GM21515 (cell line): ENCODE measurements around the gene FAM168A.
"Not testable (repeated sequence)": the region's sequence is repeated elsewhere in the genome, so short reads cannot be mapped to it uniquely, and the experiment has no call there.

Source experiments
- ATAC-seq: cut with Tn5 transposase; IDR thresholded peaks from one replicate; pipeline ENCODE4 v1.9.1; 2021; ENCODE audit not compliant: unreplicated experiment

FAM168A gene

GRCh38 chr11:73597336-73597955 lies 466 bp downstream of the FAM168A start:
- ATAC-seq: no peak

GRCh38 chr11:73596547-73596946 lies 1.4 kb downstream of the FAM168A start:
- no peak for ATAC-seq

DNA sequence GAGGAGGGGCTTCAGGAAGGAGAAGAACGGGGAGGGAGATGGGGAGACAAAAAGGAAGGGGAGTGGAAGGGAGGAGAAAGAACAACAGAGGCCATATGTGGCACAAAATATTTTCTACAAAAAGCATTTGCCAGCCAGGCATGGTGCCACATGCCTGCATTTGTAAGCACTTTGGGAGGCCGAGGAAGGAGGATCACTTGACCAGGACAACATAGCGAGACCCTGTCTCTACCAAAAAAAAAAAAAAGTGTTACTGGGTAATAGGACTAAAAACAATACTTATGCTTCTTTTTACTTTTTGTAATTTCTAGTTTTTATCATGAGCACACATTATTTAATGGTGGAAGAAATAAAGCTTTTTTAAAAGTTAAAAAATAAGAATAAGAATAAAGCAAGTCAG lies 5.3 kb downstream of the FAM168A start:
- ATAC-seq: no peak

DNA sequence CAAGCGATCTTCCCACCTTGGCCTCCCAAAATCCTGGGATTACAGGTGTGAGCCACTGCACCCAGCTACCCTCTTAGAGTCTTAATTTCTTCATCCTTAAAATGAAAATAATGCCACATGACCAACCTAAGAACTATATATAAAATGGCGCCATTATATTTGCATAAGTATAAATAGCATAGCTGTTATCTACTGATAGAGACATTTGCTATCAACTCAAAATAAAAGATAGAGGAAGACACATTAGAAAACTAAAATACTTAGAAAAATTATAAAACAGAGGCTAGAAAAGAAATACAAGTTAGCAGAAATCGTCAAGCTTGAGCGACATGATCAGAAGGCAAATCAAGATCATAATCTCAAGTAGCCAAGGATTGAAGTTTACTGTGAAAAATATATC lies 6.2 kb downstream of the FAM168A start:
- ATAC-seq: no peak

- ATAC-seq: no peak
Observed at GRCh38 chr11:73590991-73591390, 6.9 kb downstream of the FAM168A start.

DNA sequence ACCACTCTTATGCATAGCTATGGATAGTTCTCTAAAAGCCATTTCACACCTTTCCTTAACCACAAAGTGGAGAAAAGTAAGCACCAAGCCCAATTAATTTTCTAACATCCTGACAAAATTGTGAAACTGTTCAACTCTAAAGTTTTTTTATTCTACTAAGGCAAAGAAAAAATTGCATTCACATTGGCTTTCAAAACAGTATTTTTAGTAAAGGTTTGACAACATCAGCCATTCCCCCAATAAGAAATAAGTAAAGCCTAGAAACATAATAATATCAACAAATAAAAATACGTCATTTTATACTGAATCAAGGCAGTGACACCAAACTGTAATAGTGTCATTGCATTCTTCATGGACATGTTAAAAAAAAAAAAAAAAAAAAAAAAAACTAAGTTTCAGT lies 11.1 kb downstream of the FAM168A start:
- ATAC-seq: no peak

GRCh38 chr11:73585834-73586575 lies 11.9 kb downstream of the FAM168A start:
- ATAC-seq: no peak

- no peak for ATAC-seq
Observed at GRCh38 chr11:73584831-73585230, 13.1 kb downstream of the FAM168A start.

- ATAC-seq: no peak
Observed at GRCh38 chr11:73582653-73583052, 15.3 kb downstream of the FAM168A start.

DNA sequence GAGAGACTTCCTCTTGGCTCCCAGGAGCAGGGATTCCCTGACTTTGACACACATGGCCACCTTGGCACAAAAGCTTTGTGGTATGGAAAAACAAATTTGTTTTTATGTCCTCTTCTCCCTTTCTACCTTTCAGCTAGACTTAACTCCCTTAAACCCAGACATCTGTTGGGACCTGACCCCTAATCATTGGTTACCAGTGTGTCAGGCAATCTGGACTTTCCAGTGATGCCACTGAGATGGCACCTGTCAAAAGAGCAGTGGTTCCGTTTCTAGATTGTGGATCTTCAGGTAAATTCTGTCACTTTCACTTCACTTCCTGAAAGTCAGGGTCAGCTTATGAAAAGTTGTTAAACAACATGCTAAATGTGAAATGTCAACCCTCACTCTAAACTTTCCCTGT lies 17.2 kb downstream of the FAM168A start:
- ATAC-seq: not testable (repeated sequence)

- ATAC-seq: no peak
Observed at GRCh38 chr11:73579641-73580434, 18.1 kb downstream of the FAM168A start.

DNA sequence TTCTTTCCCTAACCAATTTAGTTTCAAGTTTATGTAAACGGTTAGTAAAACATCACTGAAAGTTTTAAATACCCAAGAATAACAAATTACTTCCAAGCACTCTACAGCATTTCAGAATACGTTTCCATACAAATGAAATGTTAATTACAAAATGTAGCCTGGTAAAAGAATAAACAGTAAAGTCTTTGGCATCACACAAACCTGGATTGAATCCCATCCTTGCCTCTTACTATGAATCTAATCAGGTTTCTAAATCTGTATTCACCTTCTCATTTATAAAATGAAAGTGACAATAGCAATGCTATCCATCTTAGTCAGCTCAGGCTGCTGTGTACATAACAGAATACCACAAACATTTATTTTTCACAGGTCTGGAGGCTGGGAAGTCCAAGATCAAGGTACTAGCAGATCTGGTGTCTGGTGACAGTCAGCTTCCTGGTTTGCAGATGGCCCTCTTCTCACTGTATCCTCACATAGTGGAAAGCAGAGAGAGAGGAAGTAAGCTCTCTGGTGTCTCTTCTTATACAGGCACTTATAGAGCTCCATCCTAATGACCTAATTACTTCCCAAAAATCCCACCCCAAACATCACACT lies 19.2 kb downstream of the FAM168A start:
- no peak for ATAC-seq

GRCh38 chr11:73577496-73577917 lies 20.4 kb downstream of the FAM168A start:
- ATAC-seq: no peak

- no peak for ATAC-seq
Observed at GRCh38 chr11:73576185-73576614, 21.7 kb downstream of the FAM168A start.

- ATAC-seq: not testable (repeated sequence)
Observed at GRCh38 chr11:73571982-73572381, 25.9 kb downstream of the FAM168A start.

DNA sequence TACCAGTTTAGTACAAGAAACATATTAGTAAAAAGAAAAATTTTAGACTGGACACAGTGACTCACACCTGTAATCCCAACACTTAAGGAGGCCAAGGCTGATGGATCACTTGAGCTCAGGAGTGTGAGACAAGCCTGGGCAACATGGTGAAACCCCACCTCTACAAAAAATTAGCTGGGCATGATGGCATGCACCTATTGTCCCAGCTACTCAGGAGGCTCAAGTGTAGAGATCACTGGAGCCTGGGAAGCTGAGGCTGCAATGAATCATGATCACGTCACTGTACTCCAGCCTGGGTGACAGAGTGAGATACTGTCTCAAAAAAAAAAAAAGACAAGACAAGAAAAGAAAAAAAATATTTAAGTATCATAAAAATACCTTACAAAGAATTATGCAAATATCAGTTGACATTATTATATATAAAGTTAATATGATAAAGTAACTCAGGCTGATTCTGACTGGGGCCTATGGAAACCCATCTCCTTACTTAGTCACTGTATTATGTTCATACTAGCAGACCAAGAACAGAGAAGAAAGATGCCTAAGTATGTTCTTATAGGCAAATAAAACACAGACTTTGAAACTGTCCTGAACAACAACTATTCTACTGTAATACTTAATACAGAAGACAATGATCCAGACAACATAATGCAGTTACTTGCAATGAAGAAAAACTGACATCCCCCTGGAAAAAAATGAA lies 27.3 kb downstream of the FAM168A start:
- ATAC-seq: no peak

GRCh38 chr11:73566977-73567755 lies 30.7 kb downstream of the FAM168A start:
- ATAC-seq: no peak

GRCh38 chr11:73566422-73566821 lies 31.5 kb downstream of the FAM168A start:
- ATAC-seq: no peak

DNA sequence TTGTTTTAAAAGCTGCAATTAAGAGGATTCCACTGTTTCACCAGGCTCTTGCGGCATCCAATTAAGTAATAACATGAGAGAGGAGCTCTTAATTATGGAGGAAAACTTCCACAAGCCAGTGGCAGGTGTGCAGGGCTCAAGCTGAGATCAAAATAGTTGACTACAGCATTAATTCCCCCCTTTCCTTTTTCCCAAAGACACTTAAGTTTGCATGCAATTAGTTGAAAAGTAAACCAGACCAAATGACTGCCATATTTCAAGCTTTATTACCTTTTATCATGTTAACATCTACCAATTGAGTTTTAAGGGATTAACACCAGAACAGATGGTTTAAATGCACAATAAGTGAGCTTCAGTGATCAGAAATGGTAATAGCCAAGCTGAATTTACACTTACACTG lies 32.1 kb downstream of the FAM168A start:
- no peak for ATAC-seq

DNA sequence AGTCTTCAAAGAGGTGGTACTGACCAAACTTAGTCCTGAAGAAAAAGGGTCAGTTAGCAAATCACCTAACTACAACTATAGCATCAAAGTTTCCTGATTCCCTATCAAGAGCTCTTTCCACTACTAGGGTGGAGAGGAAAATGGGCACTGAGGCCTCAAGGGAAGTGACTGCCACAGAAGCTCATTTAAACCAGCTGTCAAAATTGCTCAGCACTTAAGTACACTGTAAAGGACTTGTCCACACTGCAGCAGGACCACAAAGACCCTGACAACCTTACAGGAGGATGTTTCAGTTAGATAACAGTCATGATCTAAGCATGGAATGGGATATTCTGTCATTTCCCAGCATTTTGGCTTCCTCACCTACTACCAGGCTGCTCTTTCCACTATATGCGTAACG lies 33.0 kb downstream of the FAM168A start:
- ATAC-seq: no peak
